HG02943 (cell line): ENCODE results near the gene METTL26.
"Not testable (repeated sequence)": the region's sequence is repeated elsewhere in the genome, so short reads cannot be mapped to it uniquely, and the experiment has no call there.

Experiments used
- ATAC-seq: cut with Tn5 transposase; IDR thresholded peaks from one replicate; pipeline ENCODE4 v1.9.1; 2021; ENCODE audit warnings: mild to moderate bottlenecking, low read depth, moderate library complexity; ENCODE audit not compliant: unreplicated experiment

The METTL26 gene

DNA sequence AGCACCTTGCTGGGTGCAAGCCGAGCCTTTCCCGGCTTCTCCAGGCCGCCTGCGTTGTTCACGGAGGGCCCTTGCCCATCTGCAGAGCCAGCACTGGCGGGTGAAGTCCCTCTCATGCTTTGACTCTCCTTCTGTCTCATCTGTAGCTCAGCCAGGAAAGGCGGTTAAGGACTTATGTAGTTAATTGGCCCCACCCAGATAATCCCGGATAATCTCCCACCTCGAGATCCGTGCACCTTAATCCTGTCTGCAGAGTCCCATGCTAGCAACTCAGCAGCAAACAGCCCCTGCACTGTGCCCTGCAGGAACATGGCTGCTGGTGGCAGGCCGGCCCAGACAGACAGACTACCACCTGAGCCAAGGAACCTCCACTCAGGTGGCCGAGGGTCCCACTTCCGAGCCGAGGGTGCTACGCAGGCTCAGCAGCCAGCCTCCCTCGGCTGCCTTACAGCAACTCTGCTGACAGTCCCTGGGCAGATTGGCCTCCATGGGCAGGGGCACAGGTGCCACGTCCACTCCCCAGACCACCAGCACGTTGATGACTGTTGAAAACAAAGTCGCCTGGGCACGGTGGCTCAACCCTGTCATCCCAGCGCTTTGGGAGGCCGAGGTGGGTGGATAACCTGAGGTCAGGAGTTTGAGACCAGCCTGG, 29.3 kb downstream of the METTL26 start:
- no peak for ATAC-seq

DNA sequence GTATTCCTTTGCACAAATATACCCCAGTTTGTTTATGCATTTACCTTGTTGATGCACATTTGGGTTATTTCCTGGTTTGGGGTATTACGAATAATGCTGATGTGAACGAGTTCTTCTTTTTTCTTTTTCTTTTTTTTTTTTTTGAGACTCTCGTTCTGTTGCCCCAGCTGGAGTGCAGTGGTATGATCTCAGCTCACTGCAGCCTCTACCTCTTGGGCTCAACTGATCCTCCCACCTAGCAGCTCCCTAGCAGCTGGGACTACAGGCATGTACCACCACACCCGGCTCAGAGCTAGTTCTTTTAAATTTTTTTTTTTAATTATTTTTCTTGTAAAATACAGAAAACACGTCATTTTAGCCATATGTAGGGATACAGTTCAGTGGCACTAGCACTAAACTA, 32.2 kb downstream of the METTL26 start:
- ATAC-seq = no peak

DNA sequence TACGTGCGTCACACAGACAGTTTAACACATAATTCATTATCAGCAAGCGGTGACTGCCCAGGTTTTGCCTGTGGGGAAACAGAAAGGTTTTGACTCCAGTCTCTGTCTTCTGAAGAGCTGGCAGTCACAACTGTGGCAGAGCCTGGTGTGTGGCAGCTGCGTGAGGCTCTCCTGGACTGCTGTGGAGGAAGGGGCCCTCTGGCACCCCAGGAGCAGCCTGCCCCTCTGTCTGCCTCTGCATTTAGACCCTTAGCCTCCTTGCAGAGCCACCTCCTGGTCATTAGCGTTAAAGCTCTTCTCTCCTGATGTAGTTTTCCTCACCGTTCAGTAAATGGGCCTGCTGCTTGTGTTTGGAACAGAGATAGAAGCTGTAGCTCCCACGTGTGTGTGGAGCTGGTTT, 35.3 kb downstream of the METTL26 start:
- ATAC-seq = no peak

DNA sequence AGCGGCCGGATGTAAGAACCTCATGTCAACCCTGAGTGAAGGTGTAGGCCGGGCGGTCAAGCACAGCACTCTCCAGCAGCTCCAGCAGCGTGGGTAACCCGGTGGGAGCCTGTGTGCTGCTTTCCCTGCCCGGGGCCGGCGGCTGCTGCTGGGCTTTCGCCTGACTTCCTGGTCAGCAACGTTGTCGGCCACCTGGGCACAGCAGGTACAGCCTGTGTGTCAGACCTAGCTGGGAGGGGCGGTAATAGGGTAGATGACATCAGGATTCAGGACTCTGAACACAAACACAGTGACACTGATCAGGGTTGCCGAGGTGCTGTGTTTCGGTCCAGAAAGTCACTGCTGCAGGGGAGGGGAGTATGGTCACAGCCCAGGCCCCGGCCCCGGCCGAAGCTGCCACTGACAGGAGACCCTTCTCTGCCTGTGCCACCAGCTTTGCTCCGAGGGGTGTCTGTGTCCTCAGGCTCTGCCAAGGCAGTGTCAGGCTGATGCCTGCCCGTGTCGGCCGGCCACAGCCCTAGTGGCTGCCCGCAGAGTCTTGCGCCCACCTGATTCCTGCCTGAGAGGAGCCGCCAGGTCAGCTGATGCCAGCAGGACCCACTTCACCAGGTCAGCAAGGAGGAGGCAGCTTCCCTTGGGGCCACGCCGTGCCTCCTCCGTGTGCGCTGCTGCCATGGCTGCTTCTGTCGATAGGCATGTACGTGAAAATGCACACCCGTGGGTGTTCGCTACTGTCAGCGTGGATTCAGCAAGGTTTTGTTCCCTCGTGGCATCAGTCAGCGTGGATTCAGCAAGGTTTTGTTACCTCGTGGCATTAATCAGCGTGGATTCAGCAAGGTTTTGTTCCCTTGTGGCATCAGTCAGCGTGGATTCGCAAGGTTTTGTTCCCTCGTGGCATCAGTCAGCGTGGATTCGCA, 37.0 kb downstream of the METTL26 start:
- ATAC-seq = no peak

DNA sequence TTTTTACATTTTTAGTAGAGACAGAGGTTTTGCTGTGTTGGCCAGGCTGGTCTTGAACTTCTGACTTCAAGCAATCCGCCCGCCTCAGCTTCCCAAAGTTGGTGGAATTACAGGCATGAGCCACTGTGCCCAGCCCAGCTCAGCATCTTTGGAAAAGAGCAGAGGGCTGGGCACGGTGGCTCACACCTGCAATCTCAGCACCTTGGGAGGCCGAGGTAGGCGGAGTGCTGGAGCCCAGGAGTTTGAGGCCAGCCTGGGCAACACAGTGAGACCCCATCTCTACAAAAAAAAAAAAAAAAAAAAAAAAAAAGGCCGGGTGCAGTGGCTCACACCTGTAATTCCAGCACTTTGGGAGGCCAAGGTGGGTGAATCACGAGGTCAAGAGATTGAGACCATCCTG, 38.5 kb downstream of the METTL26 start:
- ATAC-seq = not testable (repeated sequence)

DNA sequence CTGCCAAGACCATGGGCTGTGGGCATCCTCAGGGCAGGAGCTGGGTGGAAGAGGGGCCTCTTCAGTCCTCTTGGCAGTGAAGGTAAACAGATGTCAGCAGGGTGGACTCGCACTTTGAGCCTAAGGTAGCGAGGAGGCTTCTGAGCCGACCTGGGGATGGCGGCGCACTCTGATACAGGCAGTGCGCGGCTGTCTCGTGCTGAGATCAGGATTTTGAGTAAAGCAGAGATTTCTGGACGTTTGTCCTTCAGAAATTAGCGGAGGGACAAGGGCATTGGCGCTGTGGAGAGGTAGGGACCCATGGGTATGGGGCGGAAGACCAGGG, 39.4 kb downstream of the METTL26 start:
- ATAC-seq = no peak

DNA sequence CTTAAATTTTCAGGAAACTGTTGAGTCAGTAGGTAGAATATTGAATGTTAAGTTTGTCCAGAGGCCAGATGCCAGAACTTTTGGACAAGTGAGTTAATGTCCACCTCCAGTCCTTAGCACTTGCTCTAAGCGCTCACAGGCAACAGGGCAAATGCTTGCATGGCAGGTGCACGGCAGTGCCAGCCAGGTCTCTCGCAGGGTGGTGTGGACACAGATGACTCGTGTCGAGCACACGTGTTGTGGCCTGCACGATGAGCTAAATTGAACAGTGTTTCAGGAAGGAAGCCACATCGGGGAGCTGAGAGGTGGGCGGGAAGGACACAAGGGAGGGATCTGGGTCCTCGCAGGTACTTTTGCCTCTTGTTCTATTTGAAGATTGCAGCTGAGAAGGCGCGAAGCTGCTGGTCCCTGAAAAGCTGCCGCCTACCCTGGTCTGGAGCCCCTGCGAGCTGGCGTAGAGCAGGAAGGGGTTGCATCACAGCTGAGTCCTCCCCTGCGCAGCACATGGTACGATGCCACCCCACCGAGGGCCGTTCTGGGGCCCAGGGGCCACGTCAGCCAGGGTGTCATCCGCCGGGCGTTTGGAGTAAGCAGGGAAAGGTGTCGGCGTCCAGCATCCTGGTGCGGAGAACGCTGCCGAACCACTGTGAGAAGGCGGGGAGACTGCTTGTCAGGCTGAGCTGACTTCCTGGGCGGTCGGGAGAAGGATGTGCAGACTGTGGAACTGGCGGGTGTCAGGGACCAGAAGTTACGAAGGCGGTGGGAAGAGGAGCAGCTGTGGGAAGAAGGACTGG, 40.0 kb downstream of the METTL26 start:
- no peak for ATAC-seq

DNA sequence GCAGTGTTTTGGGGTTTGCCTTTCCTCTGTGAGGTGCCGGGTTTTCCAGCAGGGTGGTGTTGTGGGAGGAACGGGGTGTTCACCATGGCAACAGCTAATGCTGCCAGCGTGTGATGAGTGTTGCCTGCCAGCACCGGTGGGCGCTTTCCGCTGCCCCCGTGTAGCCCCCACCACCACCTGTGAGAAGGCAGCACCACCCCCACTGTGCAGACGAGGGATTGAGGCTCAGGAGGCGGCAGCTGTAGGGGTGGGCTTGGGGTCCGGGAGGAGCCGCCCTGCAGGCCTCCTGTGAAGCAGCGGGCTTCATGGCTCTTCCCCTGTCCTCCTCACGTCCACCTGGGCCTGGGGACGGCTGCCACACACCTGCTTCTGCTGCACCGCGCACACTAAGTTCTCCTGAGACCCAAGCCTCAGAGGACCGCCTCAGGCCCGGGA, 41.0 kb downstream of the METTL26 start:
- ATAC-seq = no peak

DNA sequence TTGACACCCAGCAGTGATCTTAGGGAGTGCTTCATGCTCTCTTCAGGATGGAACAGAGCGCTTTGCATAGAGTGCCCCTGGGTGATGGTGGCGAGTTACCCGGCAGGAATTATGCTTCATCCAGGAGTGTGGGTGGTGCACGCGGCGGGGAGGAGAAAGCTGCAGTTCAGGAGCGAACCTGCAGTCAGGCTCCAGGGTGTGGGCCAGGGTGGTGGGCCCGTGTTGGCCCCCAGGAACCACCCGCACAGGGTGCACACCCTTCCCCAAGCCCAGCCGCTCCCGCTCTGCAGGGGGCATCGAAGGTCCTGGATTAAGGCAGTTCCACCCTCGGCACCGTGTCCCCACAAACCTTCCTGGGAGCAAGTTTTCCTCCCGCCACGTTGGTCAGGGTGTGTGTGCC, 42.3 kb downstream of the METTL26 start:
- ATAC-seq = no peak

DNA sequence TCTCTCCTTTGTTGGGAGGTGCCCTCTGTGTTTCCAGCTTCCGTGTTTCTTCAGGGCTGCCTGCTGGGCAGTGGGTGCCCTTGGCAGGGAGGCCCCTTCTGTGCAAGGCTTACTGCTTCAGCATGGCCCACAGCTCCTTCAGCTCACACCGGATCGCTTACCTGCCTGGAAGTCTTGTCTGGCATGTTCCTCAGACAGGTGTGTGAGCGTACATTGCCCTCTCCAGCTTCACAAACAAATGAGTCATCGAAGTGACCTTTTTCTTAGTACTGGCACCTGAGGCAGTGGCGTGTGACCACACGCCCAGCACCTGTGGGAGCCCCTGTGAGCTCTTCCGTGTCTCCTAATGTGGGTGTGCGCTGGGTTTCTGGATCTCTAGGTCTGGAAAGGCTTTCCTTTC, 42.7 kb downstream of the METTL26 start:
- no peak for ATAC-seq

DNA sequence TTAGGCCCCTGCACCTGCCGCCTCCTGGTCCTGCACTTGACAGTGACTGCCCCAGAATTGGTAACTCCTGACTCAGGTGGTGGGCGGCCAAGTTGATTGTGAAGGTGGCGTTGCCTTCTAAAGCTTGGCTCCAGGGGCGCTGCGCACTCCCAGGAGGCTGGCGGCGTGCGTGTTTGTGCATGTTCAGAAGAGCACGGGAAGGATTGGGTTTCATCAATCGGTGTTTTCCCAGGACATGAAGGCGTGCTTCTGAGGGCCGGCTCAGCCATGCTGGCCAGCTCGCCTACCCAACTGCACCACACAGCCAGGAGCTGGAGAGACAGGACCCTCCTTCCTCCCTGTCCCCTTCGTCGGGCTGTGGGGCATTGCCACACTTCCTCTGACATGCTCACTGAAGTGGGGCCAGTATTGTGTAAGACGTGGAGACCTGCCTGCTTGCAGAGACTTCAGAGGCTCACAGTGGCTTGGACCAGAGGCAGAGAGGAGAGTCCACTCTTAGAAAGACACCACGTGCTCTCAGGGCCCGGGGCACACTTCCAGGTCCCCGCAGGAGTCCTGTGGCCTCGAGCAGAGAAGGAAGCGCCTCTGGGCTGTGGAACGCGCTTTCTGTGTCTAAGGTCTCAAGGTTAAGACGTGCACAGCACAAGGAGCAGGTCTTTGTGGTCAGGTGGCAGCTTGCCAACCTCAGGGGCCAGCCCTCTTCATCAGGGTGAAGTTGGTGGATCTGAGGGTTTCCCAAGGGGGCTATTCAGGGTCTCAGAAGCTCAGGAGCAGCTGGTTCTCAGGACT, 43.4 kb downstream of the METTL26 start:
- ATAC-seq = no peak

DNA sequence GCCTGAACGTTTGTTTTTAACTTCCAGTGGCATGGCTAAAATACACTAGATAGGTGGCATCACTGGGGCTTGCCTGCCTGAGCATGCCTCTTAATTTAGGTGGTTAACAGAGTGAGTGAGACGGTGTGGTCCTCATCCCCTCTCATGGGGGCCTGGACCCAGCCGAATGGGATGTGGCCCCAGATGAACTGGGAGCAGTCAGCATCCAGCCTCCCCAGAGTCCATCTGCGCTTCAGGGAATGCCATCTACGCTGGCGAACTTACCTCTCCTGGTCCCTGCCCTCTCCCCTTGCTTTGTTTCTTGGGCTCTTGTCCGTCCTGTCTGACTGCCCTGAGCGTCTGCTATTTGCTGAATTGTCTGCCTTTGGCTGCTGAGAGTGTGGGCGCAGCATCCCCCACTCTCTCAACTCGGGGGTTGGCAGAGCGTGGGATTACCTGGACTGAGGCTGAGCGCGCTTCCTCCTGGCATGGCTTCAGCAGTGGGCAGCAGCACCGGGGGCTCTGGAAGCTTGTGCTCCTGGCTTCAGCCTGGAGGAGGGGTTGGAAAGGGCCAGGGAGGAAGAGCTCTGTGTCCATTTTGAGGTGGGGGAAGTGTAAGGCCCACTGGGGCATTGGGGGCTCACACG, 44.1 kb downstream of the METTL26 start:
- ATAC-seq = no peak

DNA sequence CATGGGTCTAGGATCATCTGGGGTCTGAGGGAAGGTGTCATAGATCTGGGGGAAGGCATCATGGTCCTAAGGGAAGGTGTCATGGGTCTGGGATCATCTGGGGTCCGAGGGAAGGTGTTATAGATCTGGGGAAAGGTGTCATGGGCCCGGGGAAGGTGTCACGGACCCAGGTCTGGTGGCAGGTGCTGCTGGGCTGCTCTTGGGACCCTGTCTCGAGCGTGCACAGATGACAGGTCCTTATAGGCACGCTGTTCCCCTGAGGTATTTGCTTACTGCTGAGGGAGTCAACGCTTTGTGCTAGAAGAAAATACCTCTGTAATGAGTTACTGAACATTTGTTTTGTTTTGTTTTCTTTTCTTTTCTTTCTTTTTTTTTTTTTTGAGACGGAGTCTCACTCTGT, 44.9 kb downstream of the METTL26 start:
- ATAC-seq = no peak

DNA sequence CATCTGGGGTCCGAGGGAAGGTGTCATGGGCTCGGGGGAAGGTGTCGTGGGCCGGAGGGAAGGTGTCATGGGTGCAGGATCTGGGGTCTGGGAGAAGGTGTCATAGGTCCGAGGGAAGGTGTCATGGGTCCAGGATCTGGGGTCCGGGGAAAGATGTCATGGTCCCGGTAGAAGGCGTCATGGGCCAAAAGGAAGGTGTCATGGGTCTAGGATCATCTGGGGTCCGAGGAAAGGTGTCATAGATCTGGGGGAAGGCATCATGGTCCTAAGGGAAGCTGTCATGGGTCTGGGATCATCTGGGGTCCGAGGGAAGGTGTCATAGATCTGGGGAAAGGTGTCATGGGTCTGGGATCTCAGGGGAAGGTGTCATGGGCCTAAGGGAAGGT, 45.3 kb downstream of the METTL26 start:
- ATAC-seq = no peak

DNA sequence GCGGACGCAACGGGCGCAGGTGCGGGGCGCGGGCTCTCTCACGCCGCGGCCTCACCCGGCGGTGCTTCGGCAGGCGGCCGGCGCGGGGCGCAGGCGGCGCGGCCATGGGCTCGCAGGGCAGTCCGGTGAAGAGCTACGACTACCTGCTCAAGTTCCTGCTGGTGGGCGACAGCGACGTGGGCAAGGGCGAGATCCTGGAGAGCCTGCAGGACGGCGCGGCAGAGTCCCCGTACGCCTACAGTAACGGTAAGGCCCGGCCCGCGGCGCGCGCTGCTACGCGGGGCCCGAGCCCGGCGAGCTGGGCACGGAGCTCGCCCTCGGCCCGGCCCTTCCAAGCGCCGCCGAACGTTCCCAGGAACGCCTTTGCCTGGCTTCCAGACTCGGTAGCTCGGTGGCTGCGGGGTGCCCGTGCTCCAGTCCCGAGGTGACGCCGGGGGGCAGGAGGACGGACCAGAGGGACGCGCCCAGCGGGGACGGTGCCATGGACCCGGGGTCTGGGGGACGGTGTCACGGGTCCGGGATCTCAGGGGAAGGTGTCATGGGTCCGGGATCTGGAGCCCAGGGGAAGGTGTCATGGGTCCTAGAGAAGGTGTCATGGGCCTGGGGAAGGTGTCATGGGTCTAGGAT, 45.8 kb downstream of the METTL26 start:
- ATAC-seq = no peak

DNA sequence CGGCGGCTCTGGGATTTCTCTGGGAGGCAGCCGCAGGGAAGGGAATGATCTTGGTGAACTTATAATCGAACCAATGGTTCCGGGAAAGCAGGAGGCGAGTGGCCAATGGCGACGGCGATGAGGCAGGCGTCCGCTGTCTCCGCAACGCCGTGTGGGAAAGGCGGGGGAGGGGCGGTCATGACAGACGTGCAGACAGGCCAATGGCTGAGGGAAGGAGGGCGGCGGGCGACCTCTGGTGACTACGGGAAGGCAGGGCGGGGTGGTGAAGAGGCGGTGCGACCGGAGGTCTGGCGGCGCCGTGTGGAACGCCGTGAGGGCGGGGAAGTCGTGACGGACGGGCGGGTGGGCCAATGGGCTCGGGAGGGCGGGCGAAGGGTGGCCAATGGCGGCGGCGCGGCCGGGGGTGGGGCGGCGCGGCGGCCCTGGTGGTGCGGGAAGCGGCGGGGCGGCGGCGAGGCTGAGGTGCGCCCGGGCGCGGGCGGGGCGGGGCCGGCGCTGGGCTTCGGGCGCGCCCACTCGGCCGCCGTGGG, 46.4 kb downstream of the METTL26 start, which contains the start of gene RAB40C:
Gene RAB40C (plus strand): TSS at position 409 of the 530 bp plus-strand sequence. CDS start 226 bp downstream, outside the sequence.
- peak; percentile 66 for ATAC-seq

DNA sequence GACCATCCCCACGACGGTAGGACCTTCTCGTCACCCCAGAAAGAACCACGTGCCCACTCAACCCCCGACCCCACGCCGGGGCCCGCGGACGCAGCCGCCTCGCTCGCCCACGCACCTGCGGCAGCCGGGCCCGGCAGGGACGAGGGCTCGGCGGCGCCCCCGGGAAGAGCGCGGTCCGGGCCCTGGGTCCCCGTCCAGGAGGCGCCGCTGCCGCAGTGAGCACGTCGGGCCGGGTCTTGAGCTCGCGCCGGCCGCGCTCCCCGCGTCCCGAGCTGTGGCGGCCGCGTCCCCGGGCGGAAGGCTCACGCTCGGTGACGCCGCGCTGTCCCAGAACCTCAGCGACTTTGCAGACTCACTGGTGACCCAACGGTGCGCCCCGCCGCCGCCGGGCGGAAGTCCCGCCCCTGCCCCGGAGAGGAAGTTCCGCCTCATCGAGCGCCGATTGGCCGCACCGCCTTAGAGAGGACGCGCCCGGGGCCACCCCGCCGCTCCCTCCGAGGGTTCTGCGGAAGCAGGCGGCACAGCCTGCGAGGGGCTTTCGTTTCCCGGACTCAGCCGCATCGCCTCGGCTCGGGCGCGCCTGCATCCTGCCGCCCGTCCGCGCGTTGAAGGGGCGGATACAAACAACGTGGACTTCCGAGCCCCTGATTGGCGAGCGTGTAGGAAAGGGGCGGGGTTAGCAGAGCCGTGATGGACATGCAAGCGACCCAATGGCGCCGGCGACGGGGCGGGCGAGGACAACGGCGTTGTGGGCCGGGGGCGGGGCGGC, 47.0 kb downstream of the METTL26 start:
- ATAC-seq = peak; percentile 76

DNA sequence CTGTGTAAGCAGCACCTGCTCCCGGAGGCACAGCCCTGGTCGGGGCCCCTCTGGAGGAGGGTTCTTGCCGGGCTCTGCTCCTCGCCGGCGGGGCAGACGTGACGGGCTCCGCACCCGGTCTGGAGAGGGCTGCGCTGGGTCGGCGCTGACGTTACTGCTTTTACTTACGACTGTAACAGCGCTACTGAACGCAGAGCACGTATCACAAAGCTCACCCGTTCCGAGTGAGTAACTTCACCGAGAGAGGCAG, 47.5 kb downstream of the METTL26 start:
- peak; percentile 8 for ATAC-seq
